ENCODE measurements around the gene LINGO1. TPM values are rescaled to one million over a fixed set of nuclear protein-coding genes. Genes with fewer than 3 reads are reported as not detected.

The LINGO1 gene
- total and polyA plus RNA-seq, 2 donors (not counting 1 experiment from before 2014, with no cell fraction given): not detected

- no peaks in the 10 kb centered on the region for H3K4me1 ChIP-seq (ENCODE audit: control insufficient read depth in 2 of 2, insufficient read depth in 2 of 2, low read length in 2 of 2)
- Mint-ChIP-seq H3K4me1 (no peaks in the 10 kb centered on the region), H3K9me3 (ENCODE audit: insufficient read depth) (no peaks in the 10 kb centered on the region), H3K27ac (no peak overlapping the region), H3K27me3 (peaks cover 9% of the 10 kb centered on the region), H3K4me3 (no peak overlapping the region)
- ChIA-PET POLR2A (no interaction called here), CTCF (no interaction called here)
- H3K4me3 ChIP-seq (ENCODE audit: control extremely low read depth in 1 of 5, extremely low read depth in 1 of 5, insufficient read depth in 1 of 5, low read depth in 2 of 5, low read length in 4 of 5): no peak overlapping the region
- H3K27ac ChIP-seq (ENCODE audit: low read length in 2 of 2): no peak overlapping the region
- WGBS (ENCODE audit: insufficient coverage): 96% methylated on average over 31 of the region's 31 CpGs
- H3K9me3 ChIP-seq (ENCODE audit: control extremely low read depth in 1 of 3, control insufficient read depth in 2 of 3, insufficient read depth in 1 of 3, low read length in 2 of 3): peaks cover 0 to 17% (median 0%) of the 10 kb centered on the region in 3 donors
- H3K9ac ChIP-seq (ENCODE audit: low read length): no peak overlapping the region
- H3K27me3 ChIP-seq (replicated peaks in 1 of 4; ENCODE audit: control extremely low read depth in 1 of 4, control insufficient read depth in 3 of 4, insufficient read depth in 4 of 4, low read length in 3 of 4): peaks cover 0 to 4% (median 0%) of the 10 kb centered on the region in 4 experiments
- H3K79me2 ChIP-seq (ENCODE audit: control insufficient read depth, insufficient read depth, low read length): no peaks in the 10 kb centered on the region
- intact Hi-C loops (cut with micrococcal nuclease): no loop called here
- no peak overlapping the region for H3K4me2 ChIP-seq (replicated peaks; ENCODE audit: low read depth, low read length, poor library complexity, severe bottlenecking)
- no peak overlapping the region for H2AFZ ChIP-seq (ENCODE audit: insufficient read depth, low read depth, low read length, poor library complexity, severe bottlenecking)
- no peak for ATAC-seq (ENCODE audit: low read depth)
- TF ChIP-seq EZH2 (IDR thresholded peaks at IDR 0.05; ENCODE audit: borderline replicate concordance, insufficient read depth, low read depth, low read length, poor library complexity, severe bottlenecking): no peak
- TF ChIP-seq CTCF (IDR thresholded peaks at IDR 0.05): no peak
- no peak for DNase-seq
- no peaks in the 10 kb centered on the region for H4K20me1 ChIP-seq (ENCODE audit: control insufficient read depth, insufficient read depth, low read length, poor library complexity, severe bottlenecking)
- H3K36me3 ChIP-seq (replicated peaks in 1 of 2; ENCODE audit: control extremely low read depth in 1 of 2, control insufficient read depth in 1 of 2, extremely low read depth in 1 of 2, insufficient read depth in 2 of 2, low read length in 1 of 2): no peaks in the 10 kb centered on the region
These were observed 17.2 kb downstream of the LINGO1 start for GRCh38 chr15:77615472-77615871.

GRCh38 chr15:77614251-77614806, 18.4 kb downstream of the LINGO1 start:
- ATAC-seq (ENCODE audit: low read depth) (no peak), DNase-seq (no peak)
- POLR2A ChIA-PET: no interaction called here
- Histone ChIP-seq H4K20me1 (ENCODE audit: control insufficient read depth, insufficient read depth, low read length, poor library complexity, severe bottlenecking) (no peaks in the 10 kb centered on the region), H3K4me1 (ENCODE audit: control insufficient read depth in 2 of 2, insufficient read depth in 2 of 2, low read length in 2 of 2) (no peaks in the 10 kb centered on the region), H3K27ac (ENCODE audit: low read length in 2 of 2) (no peak overlapping the region), H3K36me3 (replicated peaks in 1 of 2; ENCODE audit: control extremely low read depth in 1 of 2, control insufficient read depth in 1 of 2, extremely low read depth in 1 of 2, insufficient read depth in 2 of 2, low read length in 1 of 2) (no peaks in the 10 kb centered on the region), H3K4me2 (replicated peaks; ENCODE audit: low read depth, low read length, poor library complexity, severe bottlenecking) (no peak overlapping the region), H3K9me3 (ENCODE audit: control extremely low read depth in 1 of 3, control insufficient read depth in 2 of 3, insufficient read depth in 1 of 3, low read length in 2 of 3) (peaks cover 0 to 17% (median 0%) of the 10 kb centered on the region in 3 donors), H3K4me3 (ENCODE audit: control extremely low read depth in 1 of 5, extremely low read depth in 1 of 5, insufficient read depth in 1 of 5, low read depth in 2 of 5, low read length in 4 of 5) (no peak overlapping the region), H2AFZ (ENCODE audit: insufficient read depth, low read depth, low read length, poor library complexity, severe bottlenecking) (no peak overlapping the region), H3K9ac (ENCODE audit: low read length) (no peak overlapping the region), H3K79me2 (ENCODE audit: control insufficient read depth, insufficient read depth, low read length) (no peaks in the 10 kb centered on the region), H3K27me3 (replicated peaks in 1 of 4; ENCODE audit: control extremely low read depth in 1 of 4, control insufficient read depth in 3 of 4, insufficient read depth in 4 of 4, low read length in 3 of 4) (peaks cover 0 to 4% (median 0%) of the 10 kb centered on the region in 4 experiments)
- H3K4me1 Mint-ChIP-seq: no peaks in the 10 kb centered on the region
- CTCF ChIA-PET: no interaction called here
- H3K27me3 Mint-ChIP-seq: peaks cover 9% of the 10 kb centered on the region
- no peak for TF ChIP-seq CTCF (IDR thresholded peaks at IDR 0.05)
- no peak for TF ChIP-seq EZH2 (IDR thresholded peaks at IDR 0.05; ENCODE audit: borderline replicate concordance, insufficient read depth, low read depth, low read length, poor library complexity, severe bottlenecking)
- no peaks in the 10 kb centered on the region for H3K9me3 Mint-ChIP-seq (ENCODE audit: insufficient read depth)
- WGBS (ENCODE audit: insufficient coverage): 97% methylated on average over 48 of the region's 48 CpGs
- no peak overlapping the region for H3K4me3 Mint-ChIP-seq
- intact Hi-C loops (cut with micrococcal nuclease): no loop called here
- H3K27ac Mint-ChIP-seq: no peak overlapping the region

All from B cell (primary cell).